IPS DF 6.9 (cell line): ENCODE results near the gene ZNF292.
"Not testable (repeated sequence)": the region's sequence is repeated elsewhere in the genome, so short reads cannot be mapped to it uniquely, and the experiment has no call there.

Source experiments
- DNase-seq: peaks from one replicate; pipeline ENCODE4 v3.0.0-alpha.2; 2013; ENCODE audit warnings: low read depth, low spot score
- H3K27ac ChIP-seq: one replicate; pipeline ENCODE4 v1.5.1; 2013; ENCODE audit warnings: low read length, control low read depth
- H3K27me3 ChIP-seq: 2 replicates; pipeline ENCODE4 v1.6.1; 2013; ENCODE audit warnings: mild to moderate bottlenecking, low read length; ENCODE audit not compliant: control insufficient read depth, insufficient read depth
- H3K36me3 ChIP-seq: 2 replicates; pipeline ENCODE4 v1.6.1; 2013; ENCODE audit warnings: low read length; ENCODE audit not compliant: control insufficient read depth, insufficient read depth
- H3K4me1 ChIP-seq: 2 replicates; pipeline ENCODE4 v1.6.1; 2013; ENCODE audit warnings: low read length; ENCODE audit not compliant: control insufficient read depth, insufficient read depth
- H3K4me3 ChIP-seq: 2 replicates; pipeline ENCODE4 v1.5.1; 2013; ENCODE audit warnings: mild to moderate bottlenecking, low read length
- H3K9me3 ChIP-seq: 2 replicates; pipeline ENCODE4 v1.6.1; 2013; ENCODE audit warnings: low read length, inconsistent platforms; ENCODE audit not compliant: control insufficient read depth, insufficient read depth
- WGBS: extraction: QIAGEN DNeasy Blood & Tissue Kit; methylation state at CpG from one replicate; pipeline ENCODE4 v1.1.7; 2013; ENCODE audit warnings: mixed read lengths, missing lambda C conversion rate; ENCODE audit not compliant: insufficient read length, insufficient coverage; 5-methylcytosine and 5-hydroxymethylcytosine counted together

ZNF292 gene

DNA sequence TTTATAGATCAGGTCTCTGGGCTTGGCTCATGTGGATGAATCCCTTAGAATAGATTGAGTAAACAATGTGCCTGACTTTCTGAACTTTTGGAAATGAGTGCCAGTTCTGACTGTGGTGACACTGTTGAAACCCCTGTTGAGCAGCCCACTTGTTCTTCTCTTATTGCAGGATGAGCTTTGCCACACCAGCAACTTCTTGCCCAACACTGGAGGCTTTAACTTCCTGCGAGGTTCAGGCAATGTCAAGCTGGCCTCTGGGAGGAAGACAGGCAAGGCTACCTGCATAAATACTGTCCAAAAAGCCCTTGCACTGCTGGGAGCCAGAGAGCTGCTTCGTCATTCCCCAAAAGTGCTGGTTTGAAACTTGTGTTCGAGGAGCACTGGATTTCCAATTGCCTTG lies 134.2 kb downstream of the ZNF292 start:
- Histone ChIP-seq H3K4me3 (no peak overlapping the region), H3K27me3 (no peaks in the 10 kb centered on the region), H3K27ac (no peak overlapping the region), H3K4me1 (no peaks in the 10 kb centered on the region), H3K36me3 (no peaks in the 10 kb centered on the region), H3K9me3 (no peaks in the 10 kb centered on the region)
- no peak for DNase-seq
- no CpG with 5 or more reads among the region's 3 CpGs for WGBS

DNA sequence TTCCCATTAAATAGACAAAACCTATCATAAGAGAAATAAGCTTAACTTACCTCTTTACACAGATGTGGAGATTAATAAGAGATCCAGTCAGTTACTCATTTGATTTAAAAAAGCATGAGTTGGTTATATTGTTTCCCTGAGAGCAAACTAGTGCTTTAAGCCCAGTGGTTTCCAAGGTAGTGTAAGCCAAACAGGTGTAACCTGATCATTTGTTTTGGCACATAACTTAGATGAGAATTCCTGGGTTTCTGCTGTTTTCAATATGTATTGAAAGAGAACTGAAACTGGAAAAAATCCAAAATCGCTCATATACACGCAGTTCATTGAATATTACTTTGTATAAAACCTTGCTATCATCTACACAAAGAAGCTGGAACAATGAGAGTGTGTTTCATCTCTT lies 136.5 kb downstream of the ZNF292 start:
- WGBS, result no CpG with 5 or more reads among the region's 2 CpGs

DNA sequence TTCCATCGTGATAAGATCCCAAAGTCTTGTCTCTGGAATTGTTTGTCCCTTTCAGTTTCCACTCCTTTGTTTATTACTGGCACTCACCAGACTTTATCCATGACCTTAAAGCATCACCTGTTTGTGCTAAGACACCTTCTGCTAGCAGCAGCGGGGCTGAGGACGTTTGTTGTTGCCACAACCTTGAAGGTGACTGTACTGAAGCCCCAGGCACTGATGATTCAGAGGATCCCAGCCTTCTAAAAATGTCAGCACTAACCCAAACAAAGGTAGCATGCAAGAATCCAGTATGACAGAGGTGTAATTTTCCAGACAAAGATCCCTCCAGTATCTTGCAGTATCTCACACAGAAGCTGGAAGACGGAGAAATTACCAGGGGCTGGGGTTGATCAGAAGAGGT lies 138.2 kb downstream of the ZNF292 start:
- Histone ChIP-seq H3K4me1 (no peaks in the 10 kb centered on the region), H3K9me3 (no peaks in the 10 kb centered on the region), H3K36me3 (no peaks in the 10 kb centered on the region), H3K4me3 (no peak overlapping the region), H3K27ac (no peak overlapping the region), H3K27me3 (no peaks in the 10 kb centered on the region)
- no CpG with 5 or more reads among the region's 4 CpGs for WGBS
- DNase-seq, result no peak

More for the DNA sequence above, 136.5 kb downstream of the ZNF292 start:
- Histone ChIP-seq H3K27ac (no peak overlapping the region), H3K9me3 (no peaks in the 10 kb centered on the region), H3K27me3 (no peaks in the 10 kb centered on the region), H3K4me1 (no peaks in the 10 kb centered on the region), H3K4me3 (no peak overlapping the region), H3K36me3 (no peaks in the 10 kb centered on the region)
- DNase-seq, result no peak

DNA sequence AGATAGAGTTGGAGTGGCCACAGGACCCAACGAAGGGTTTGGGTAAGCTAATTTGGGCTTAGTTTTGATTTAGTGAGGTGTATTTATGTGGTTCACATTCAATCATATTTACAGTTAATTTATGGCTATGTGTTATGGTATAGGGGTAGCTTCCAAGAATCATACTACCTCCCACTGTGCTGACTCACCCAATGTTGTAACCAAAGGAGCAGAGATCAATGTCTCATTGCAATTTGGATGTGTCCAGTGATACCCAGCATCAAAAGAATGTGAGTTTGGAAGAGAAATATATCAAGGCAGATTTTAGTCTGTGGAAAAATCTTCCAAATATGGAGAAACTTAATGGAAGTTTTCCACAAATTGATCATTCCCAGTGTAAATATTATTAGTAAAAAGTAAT lies 141.8 kb downstream of the ZNF292 start:
- no CpG with 5 or more reads among the region's 1 CpG for WGBS
- no peak for DNase-seq
- Histone ChIP-seq H3K9me3 (no peaks in the 10 kb centered on the region), H3K27me3 (no peaks in the 10 kb centered on the region), H3K4me1 (no peaks in the 10 kb centered on the region), H3K4me3 (no peak overlapping the region), H3K27ac (no peak overlapping the region), H3K36me3 (no peaks in the 10 kb centered on the region)

DNA sequence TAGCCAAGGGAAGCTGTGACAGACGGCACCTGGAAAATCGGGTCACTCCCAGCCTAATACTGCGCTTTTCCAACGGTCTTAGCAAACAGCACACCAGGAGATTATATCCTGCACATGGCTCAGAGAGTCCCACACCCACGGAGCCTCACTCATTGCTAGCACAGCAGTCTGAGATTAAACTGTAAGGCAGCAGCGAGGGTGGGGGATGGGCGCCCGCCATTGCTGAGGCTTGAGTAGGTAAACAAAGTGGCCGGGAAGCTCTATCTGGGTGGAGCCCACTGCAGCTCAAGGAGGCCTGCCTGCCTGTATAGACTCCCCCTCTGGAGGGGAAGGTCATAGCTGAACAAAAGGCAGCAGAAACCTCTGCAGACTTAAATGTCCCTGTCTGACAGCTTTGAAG lies 145.9 kb downstream of the ZNF292 start:
- no CpG with 5 or more reads among the region's 9 CpGs for WGBS
- DNase-seq, H3K4me3 ChIP-seq, H3K27me3 ChIP-seq, H3K4me1 ChIP-seq, H3K9me3 ChIP-seq, H3K36me3 ChIP-seq, H3K27ac ChIP-seq: not testable (repeated sequence)

DNA sequence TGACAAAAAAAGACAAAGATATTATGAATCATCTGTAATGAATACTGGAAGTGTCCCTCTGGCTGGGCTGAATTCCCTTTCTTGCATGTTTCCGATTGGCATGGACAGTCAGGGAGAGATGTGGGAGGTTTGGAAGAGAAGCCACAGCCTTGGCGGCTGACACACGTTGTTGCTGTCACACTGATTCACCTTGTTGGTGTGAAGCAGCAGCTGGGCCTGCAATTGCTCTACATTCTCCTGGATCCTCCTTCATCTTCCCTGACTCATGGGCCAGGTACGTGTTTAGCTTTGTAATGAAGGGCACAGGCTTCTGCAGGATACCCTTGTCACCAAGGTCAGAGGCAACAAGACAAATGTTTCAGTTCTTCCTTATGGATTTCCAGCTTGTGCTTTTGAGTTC lies 153.6 kb downstream of the ZNF292 start:
- Histone ChIP-seq H3K36me3 (no peaks in the 10 kb centered on the region), H3K9me3 (no peaks in the 10 kb centered on the region), H3K4me1 (no peaks in the 10 kb centered on the region), H3K4me3 (no peak overlapping the region), H3K27ac (no peak overlapping the region), H3K27me3 (no peaks in the 10 kb centered on the region)
- WGBS, result no CpG with 5 or more reads among the region's 4 CpGs
- DNase-seq, result no peak

DNA sequence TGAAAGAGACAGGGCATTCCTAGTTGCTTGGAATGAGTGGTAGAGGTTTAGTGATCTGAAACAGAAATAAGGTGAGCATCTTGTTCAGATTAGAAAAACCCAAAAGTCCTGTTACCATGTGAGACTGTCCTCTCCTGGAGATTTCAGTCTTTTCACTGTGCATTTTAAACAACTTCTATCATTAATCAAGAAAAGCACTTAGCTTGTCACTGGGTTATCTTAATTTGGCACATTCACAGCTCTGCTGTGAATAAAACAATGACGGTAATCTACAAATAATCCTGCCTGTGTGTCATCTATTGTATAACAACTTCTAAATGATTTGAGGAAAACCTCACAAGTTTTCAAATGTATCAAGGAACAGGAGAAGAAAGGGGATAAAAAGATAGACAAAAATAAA lies 157.5 kb downstream of the ZNF292 start:
- no peak overlapping the region for H3K4me3 ChIP-seq
- no peaks in the 10 kb centered on the region for H3K9me3 ChIP-seq
- WGBS, result no CpG with 5 or more reads among the region's 1 CpG
- H3K36me3 ChIP-seq, result no peaks in the 10 kb centered on the region
- no peak overlapping the region for H3K27ac ChIP-seq
- H3K27me3 ChIP-seq, result no peaks in the 10 kb centered on the region
- DNase-seq, result no peak
- H3K4me1 ChIP-seq, result no peaks in the 10 kb centered on the region
